ENCODE results near the gene COLGALT1.

DNA sequence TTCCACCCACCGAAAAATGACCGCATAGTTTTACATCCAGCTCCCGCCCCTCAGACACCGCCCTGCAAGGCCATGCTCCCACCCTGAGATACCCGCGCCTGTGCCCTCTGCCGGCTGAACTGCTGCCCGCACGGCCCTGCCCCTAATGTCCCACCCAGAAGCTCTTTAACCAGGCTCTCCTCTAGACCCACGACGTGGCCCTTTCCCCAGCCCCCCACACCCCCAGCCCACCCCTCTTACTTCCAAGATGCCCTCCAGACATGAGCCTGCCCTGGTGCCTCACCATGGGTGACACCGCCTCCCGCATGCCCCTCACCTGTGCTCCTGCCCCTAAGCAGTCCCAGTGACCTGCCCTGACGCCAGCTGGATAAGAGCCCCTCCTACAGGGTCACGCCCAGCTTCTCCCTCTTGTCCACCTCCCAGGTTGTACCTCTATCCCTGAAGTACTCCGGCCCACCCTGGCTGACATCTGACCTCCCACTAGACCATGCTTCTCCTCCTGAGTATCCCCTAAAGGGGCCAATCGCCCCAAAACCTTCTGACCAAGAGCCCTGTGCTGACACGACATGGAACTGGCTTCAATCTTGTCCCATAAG, 51.2 kb downstream of the COLGALT1 start:
- TF ChIP-seq, protein P1, sequence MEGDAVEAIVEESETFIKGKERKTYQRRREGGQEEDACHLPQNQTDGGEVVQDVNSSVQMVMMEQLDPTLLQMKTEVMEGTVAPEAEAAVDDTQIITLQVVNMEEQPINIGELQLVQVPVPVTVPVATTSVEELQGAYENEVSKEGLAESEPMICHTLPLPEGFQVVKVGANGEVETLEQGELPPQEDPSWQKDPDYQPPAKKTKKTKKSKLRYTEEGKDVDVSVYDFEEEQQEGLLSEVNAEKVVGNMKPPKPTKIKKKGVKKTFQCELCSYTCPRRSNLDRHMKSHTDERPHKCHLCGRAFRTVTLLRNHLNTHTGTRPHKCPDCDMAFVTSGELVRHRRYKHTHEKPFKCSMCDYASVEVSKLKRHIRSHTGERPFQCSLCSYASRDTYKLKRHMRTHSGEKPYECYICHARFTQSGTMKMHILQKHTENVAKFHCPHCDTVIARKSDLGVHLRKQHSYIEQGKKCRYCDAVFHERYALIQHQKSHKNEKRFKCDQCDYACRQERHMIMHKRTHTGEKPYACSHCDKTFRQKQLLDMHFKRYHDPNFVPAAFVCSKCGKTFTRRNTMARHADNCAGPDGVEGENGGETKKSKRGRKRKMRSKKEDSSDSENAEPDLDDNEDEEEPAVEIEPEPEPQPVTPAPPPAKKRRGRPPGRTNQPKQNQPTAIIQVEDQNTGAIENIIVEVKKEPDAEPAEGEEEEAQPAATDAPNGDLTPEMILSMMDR (IDR thresholded peaks at IDR 0.05), result no peak
- no peak for TF ChIP-seq POLR2A (IDR thresholded peaks at IDR 0.05; ENCODE audit: low read depth)
- TF ChIP-seq EP300 (IDR thresholded peaks at IDR 0.05), result no peak
- TF ChIP-seq POLR2AphosphoS5 (IDR thresholded peaks at IDR 0.05), result no peak

Data from esophagus muscularis mucosa (tissue), 4 donors.